ENCODE results near the gene B3GNT2.
"Not testable (repeated sequence)": the region's sequence is repeated elsewhere in the genome, so short reads cannot be mapped to it uniquely, and the experiment has no call there.

Gene B3GNT2

DNA sequence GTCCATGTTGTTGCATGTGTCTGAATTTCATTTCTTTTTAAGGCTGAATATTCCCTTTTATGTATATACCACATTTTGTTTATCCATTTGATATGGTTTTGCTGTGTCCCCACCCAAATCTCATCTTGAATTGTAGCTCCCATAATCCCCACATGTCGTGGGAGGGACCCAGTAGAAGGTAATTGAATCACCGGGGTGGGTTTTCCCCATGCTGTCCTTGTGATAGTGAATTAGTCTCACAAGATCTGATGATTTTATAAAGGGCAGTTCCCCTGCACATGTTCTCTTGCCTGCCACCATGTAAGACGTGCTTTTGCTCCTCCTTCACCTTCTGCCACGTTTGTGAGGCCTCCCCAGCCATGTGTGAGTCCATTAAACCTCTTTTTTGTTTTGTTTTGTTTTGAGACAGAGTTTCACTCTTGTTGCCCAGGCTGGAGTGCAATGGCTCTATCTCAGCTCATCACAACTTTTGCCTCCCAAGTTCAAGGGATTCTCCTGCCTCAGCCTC is 72.8 kb downstream of the B3GNT2 start:
- H3K27me3 Mint-ChIP-seq, H3K27ac Mint-ChIP-seq, H3K4me1 Mint-ChIP-seq, H3K36me3 Mint-ChIP-seq, H3K4me3 Mint-ChIP-seq, ATAC-seq: not testable (repeated sequence)
- H3K9me3 Mint-ChIP-seq: peaks cover 13% of the 10 kb centered on the region

DNA sequence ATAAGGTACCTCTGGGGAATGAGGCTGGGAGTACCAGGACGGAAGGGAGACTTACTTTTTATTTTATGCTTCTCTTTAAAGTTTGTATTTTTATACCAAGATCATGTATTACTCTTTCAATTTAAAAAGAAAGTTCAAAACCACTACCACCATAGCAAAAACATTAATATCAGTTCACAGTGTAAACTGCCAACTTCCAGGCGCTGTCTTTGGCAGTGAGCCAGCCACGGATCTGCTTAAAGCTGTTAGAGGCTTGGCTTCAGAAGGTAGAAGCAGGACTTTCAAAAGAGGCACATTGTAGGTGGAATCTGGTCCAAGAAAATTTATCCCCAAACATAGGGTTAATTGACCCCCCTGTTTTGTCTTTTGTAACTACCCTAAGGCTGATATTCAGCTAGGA is 74.8 kb downstream of the B3GNT2 start:
- ATAC-seq: no peak
- H3K27me3 Mint-ChIP-seq: no peaks in the 10 kb centered on the region
- H3K27ac Mint-ChIP-seq: no peak overlapping the region
- H3K9me3 Mint-ChIP-seq: peaks cover 13% of the 10 kb centered on the region
- no peaks in the 10 kb centered on the region for H3K4me1 Mint-ChIP-seq
- no peak overlapping the region for H3K4me3 Mint-ChIP-seq
- peaks cover 9% of the 10 kb centered on the region for H3K36me3 Mint-ChIP-seq

Measured in stimulated activated memory B cell treated with anti-CD40 and anti-IgM and Interleukin-4, amounts not matched to agents 10 μg/mL and 1 μg/mL and 100 μg/mL, for 72 hours (primary cell).